ENCODE measurements around the gene SMIM5. TPM values are rescaled to one million over a fixed set of nuclear protein-coding genes. Genes with fewer than 3 reads are reported as not detected.

Gene SMIM5
- polyA plus RNA-seq, 1 donor: 5.1 TPM

GRCh38 chr17:75601057-75601987, 31.9 kb upstream of the SMIM5 start:
- no peak for DNase-seq

- DNase-seq: no peak
These were observed 30.6 kb upstream of the SMIM5 start for GRCh38 chr17:75602644-75603043.

DNA sequence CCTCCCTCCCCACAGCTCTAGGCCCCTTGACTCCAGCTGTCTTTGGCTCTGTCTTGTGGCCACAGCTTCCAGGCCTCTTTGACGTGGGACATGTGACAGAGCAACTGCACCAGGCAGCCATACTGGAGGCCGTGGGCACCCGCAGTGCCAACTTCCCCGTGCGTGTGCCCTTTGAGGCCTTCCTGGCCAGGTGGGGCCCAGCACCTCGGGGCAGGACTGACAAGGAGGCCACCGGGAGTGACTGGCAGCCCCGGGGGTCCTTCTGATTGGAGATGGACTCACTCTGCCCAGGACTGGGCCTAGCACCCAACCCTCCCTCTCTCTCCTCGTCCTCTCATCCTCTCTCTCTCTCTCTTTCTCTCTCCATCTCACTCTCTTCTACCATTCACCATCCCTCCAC, 30.1 kb upstream of the SMIM5 start:
- DNase-seq: no peak

- no peak for DNase-seq
These were observed 29.1 kb upstream of the SMIM5 start for GRCh38 chr17:75604034-75604695.

- no peak for DNase-seq
These were observed 27.4 kb upstream of the SMIM5 start for GRCh38 chr17:75605790-75606189.

GRCh38 chr17:75607086-75607485, 26.1 kb upstream of the SMIM5 start:
- DNase-seq: no peak

GRCh38 chr17:75610103-75610984, 22.9 kb upstream of the SMIM5 start:
- no peak for DNase-seq

- DNase-seq: no peak
These were observed 21.3 kb upstream of the SMIM5 start for GRCh38 chr17:75611851-75612429.

GRCh38 chr17:75612906-75613626, 20.2 kb upstream of the SMIM5 start:
- no peak for DNase-seq

GRCh38 chr17:75614006-75614405, 19.2 kb upstream of the SMIM5 start:
- no peak for DNase-seq

DNA sequence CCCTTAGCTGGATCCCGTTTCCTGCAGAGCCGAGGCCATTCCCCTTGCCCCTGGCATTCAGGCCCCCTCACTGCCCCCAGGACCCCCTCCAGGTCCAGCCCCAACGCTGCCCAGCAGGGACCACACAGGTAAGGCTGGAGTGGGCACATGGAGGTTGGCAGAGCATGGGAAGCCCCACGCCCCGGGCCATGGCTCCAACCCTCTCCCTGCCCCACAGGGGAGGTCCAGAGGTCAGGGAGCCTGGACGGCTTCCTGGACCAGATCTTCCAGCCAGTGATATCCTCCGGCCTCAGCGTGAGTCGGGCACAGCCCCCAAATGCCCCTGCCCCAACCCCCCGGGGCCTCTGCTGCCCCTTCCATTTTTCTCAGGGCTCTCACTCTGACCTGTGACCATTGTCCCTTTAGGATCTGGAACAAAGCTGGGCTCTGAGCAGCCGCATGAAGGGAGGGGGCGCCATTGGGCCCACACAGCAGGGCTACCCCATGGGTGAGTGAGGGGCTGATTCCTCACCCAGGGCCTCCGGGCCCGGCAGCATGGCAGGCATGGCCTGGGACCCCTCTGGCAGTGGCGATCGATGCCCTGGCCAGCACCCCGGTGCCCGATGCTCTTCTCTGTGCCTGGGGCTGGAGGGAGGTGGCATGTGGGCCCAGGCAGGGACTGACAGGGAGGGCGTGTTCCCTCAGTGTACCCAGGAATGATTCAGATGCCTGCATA, 18.5 kb upstream of the SMIM5 start:
- no peak for DNase-seq

DNA sequence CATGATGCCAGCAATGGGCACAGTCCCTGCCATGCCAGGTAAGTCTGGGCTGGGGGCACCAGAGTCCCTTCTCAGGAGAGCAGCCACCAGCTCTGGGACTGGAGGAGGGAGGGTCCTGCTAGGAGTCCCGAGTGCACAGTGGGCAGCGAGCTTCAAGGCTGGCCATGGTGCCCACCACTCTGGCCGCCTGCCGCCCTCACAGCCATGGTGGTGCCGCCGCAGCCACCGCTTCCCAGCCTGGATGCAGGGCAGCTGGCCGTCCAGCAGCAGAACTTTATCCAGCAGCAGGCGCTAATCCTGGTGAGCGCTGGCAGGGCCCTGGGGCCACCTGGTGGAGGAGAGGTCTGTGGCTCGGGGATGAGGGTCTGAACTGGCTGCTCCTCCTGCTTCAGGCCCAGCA, 17.9 kb upstream of the SMIM5 start:
- no peak for DNase-seq

DNA sequence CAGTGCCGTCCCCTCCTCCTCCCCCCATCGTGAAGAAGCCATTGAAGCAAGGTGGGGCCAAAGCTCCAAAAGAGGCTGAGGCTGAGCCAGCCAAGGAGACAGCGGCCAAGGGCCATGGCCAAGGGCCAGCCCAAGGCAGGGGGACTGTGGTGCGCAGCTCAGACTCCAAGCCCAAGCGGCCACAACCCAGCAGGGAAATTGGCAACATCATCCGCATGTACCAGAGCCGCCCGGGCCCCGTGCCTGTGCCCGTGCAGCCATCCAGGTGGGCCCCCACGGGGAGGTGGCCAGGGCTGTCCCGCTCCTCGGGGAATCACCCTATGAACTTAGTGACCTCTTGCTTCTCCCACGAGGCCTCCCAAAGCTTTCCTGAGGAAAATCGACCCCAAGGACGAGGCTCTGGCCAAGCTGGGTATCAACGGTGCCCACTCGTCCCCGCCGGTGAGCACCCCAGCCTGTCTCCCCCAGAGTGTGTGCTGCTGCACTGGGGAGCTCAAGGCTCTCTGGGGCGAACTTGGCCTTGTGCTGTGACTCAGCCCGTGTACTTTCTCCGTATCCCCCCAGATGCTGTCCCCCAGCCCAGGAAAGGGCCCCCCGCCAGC, 16.6 kb upstream of the SMIM5 start:
- DNase-seq: no peak

DNA sequence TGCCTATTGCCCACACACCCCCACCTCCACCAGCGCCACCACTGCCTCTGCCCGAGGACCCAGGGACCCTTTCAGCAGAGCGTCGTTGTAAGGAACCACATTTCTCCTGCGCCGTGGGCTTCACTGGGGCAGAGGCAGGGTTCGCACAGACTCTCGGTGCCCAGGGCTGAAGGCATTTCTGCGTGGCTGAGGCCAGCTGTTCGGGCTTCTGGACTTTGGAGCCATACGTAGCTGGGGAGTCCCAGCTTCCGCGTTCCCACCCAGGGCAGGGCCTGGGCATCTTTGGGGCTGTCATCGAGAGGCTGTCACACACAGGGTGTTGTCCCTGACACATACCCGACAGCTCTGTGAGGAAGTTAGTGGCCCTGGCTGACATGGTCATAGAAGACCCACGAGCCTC, 16.0 kb upstream of the SMIM5 start:
- DNase-seq: no peak

GRCh38 chr17:75617675-75618074, 15.6 kb upstream of the SMIM5 start:
- DNase-seq: no peak

GRCh38 chr17:75619506-75620431, 13.5 kb upstream of the SMIM5 start:
- no peak for DNase-seq

DNA sequence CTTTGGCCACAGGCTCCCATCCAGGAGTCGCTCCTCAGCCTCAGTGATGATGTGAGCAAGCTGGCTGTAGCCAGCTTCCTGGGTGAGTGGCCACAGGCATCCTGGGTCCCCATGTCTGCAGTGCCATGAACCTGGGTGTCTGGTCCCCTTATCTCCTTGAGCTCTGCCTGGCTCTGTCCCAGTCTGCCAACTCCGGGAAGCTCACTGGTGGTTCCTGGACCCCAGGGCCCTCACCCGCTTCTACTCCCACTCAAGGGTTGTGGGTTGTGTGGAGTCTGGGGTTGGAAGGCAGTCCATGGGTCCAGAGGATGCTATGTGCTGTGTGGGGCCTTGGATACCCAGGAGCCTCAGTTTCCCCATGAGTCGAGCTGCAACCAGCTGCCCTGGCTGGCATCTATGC, 11.7 kb upstream of the SMIM5 start:
- no peak for DNase-seq

GRCh38 chr17:75622076-75622475, 11.2 kb upstream of the SMIM5 start:
- DNase-seq: no peak

GRCh38 chr17:75622771-75623273, 10.4 kb upstream of the SMIM5 start:
- no peak for DNase-seq

All from left kidney (tissue), 2 donors.